GM12891 (cell line): ENCODE measurements around the gene ARHGEF12.

ENCODE experiments used
- POLR2A ChIP-seq: IDR thresholded peaks from 2 replicates; pipeline ENCODE4 v1.6.1; 2011; ENCODE audit warnings: low read depth, low read length, control low read depth
- POLR2AphosphoS5 ChIP-seq: IDR thresholded peaks from 2 replicates; pipeline ENCODE4 v1.6.1; 2011; ENCODE audit warnings: low read depth, low read length, control low read depth
- TAF1 ChIP-seq: IDR thresholded peaks from 2 replicates; pipeline ENCODE4 v1.6.1; 2011; ENCODE audit warnings: low read depth, low read length, control low read depth

GRCh38 chr11:120384476-120384875, 48.3 kb downstream of the ARHGEF12 start:
- no peak for TF ChIP-seq POLR2A
- no peak for TF ChIP-seq POLR2AphosphoS5
- TF ChIP-seq TAF1: no peak
